CD14-positive monocyte (primary cell): ENCODE data around the gene PLPPR3. TPM values are rescaled to one million over a fixed set of nuclear protein-coding genes. Genes with fewer than 3 reads are reported as not detected.

Experiments used
- DNase-seq, 3 donors: peaks; one replicate each; pipeline ENCODE4 v3.0.0-alpha.2; 2011 to 2022
- H2AFZ ChIP-seq: 2 replicates; pipeline ENCODE4 v1.6.0; 2012; ENCODE audit warnings: mild to moderate bottlenecking, low read depth, low read length, inconsistent platforms; ENCODE audit not compliant: insufficient read depth, poor library complexity, severe bottlenecking
- H3K27ac ChIP-seq, 2 donors: 1 replicate in 1 of 2; 2 replicates in 1 of 2; pipeline ENCODE4 v1.5.1; 2012 to 2013; ENCODE audit warnings: low read length in 2 of 2, control low read depth in 1 of 2, inconsistent platforms in 1 of 2, low read depth in 1 of 2, mild to moderate bottlenecking in 1 of 2
- H3K27me3 ChIP-seq, 2 donors: one replicate each; pipeline versions ENCODE4 v1.6.0 to v1.6.1; 2011 to 2013; ENCODE audit warnings: low read length in 2 of 2; ENCODE audit not compliant: control insufficient read depth in 2 of 2, insufficient read depth in 2 of 2
- H3K36me3 ChIP-seq, 2 donors: replicated peaks in 1 of 2; 1 replicate in 1 of 2; 2 replicates in 1 of 2; pipeline versions ENCODE4 v1.5.1 to v1.6.1; 2012 to 2013; ENCODE audit warnings: low read length in 2 of 2, control low read depth in 1 of 2, inconsistent platforms in 1 of 2, mild to moderate bottlenecking in 1 of 2; ENCODE audit not compliant: insufficient read depth in 2 of 2, control insufficient read depth in 1 of 2
- H3K4me1 ChIP-seq, 2 donors: 1 replicate in 1 of 2; 2 replicates in 1 of 2; pipeline versions ENCODE4 v1.5.1 to v1.6.1; 2012 to 2013; ENCODE audit warnings: low read length in 2 of 2, control low read depth in 1 of 2, inconsistent platforms in 1 of 2, mild to moderate bottlenecking in 1 of 2, moderate library complexity in 1 of 2; ENCODE audit not compliant: insufficient read depth in 2 of 2, control insufficient read depth in 1 of 2
- H3K4me2 ChIP-seq: replicated peaks from 2 replicates; pipeline ENCODE3; 2012; ENCODE audit warnings: low read length, moderate library complexity, mild to moderate bottlenecking; ENCODE audit not compliant: poor library complexity, severe bottlenecking; ENCODE audit errors: extremely low read depth
- H3K4me3 ChIP-seq, 3 experiments: fragments of 200-600 bp in 1 of 3; sonication (generic) in 1 of 3; replicated peaks in 1 of 3; 1 replicate in 2 of 3; 2 replicates in 1 of 3; pipeline ENCODE4 v1.5.1; 2011 to 2013; ENCODE audit warnings: low read length in 3 of 3, mild to moderate bottlenecking in 3 of 3, control low read depth in 2 of 3, low read depth in 2 of 3, inconsistent platforms in 1 of 3, moderate library complexity in 1 of 3
- H3K79me2 ChIP-seq: 2 replicates; pipeline ENCODE4 v1.6.0; 2012; ENCODE audit warnings: mild to moderate bottlenecking, control low read depth, inconsistent platforms, low read length, moderate library complexity; ENCODE audit not compliant: insufficient read depth
- H3K9ac ChIP-seq: 2 replicates; pipeline ENCODE4 v1.6.0; 2017; ENCODE audit warnings: low read length, mild to moderate bottlenecking; ENCODE audit not compliant: insufficient read depth, poor library complexity, severe bottlenecking
- H3K9me3 ChIP-seq, 2 donors: replicated peaks in 1 of 2; 1 replicate in 1 of 2; 2 replicates in 1 of 2; pipeline versions ENCODE4 v1.5.1 to v1.6.1; 2012 to 2013; ENCODE audit warnings: low read length in 2 of 2, control low read depth in 1 of 2; ENCODE audit not compliant: control insufficient read depth in 1 of 2, insufficient read depth in 1 of 2
- H4K20me1 ChIP-seq: 2 replicates; pipeline ENCODE4 v1.6.0; 2012; ENCODE audit warnings: mild to moderate bottlenecking, low read length, control low read depth, moderate library complexity; ENCODE audit not compliant: insufficient read depth
- H3K27ac Mint-ChIP-seq, 7 donors: one replicate each; pipeline ENCODE4 v1.8.0; 2020; ENCODE audit warnings: mild to moderate bottlenecking in 7 of 7, mixed read lengths in 7 of 7, moderate library complexity in 6 of 7, inconsistent platforms in 2 of 7
- H3K27me3 Mint-ChIP-seq, 3 donors: one replicate each; pipeline ENCODE4 v1.8.0; 2021 to 2022; ENCODE audit warnings: low read depth in 3 of 3, mild to moderate bottlenecking in 3 of 3, mixed read lengths in 3 of 3, moderate library complexity in 3 of 3, inconsistent platforms in 1 of 3
- H3K36me3 Mint-ChIP-seq, 2 donors: one replicate each; pipeline ENCODE4 v1.8.0; 2020; ENCODE audit warnings: mixed read lengths in 2 of 2, inconsistent platforms in 1 of 2, mild to moderate bottlenecking in 1 of 2
- H3K4me1 Mint-ChIP-seq: one replicate; pipeline ENCODE4 v1.8.0; 2020; ENCODE audit warnings: mild to moderate bottlenecking, mixed read lengths
- H3K4me3 Mint-ChIP-seq, 2 donors: one replicate each; pipeline ENCODE4 v1.8.0; 2020; ENCODE audit warnings: mild to moderate bottlenecking in 2 of 2, mixed read lengths in 2 of 2, moderate library complexity in 1 of 2
- H3K9me3 Mint-ChIP-seq, 7 donors: one replicate each; pipeline ENCODE4 v1.8.0; 2020 to 2022; ENCODE audit warnings: mixed read lengths in 7 of 7, mild to moderate bottlenecking in 6 of 7, moderate library complexity in 6 of 7, inconsistent platforms in 2 of 7
- WGBS: methylation state at CpG from one replicate; pipeline ENCODE4 v1.1.5; 2013; ENCODE audit warnings: missing lambda C conversion rate; ENCODE audit not compliant: insufficient coverage; 5-methylcytosine and 5-hydroxymethylcytosine counted together
- intact Hi-C, 2 donors: fragments of 100-400 bp; cut with micrococcal nuclease; formaldehyde crosslinking; loops; one replicate each; pipeline versions ENCODE4 v1.15.0 to v1.15.1; 2023
- polyA plus RNA-seq, 3 donors: library from polyadenylated mRNA; depleted of rRNA in 1 of 3; unstranded in 2 of 3; stranded (reverse) in 1 of 3; fragments of 300-500 nt in 2 of 3; fragments of >200 nt in 1 of 3; fragmentation: Illumina TruSeq in 2 of 3; gene quantifications; 1 replicate in 2 of 3; 2 replicates in 1 of 3; pipeline ENCODE4 v1.2.3, GENCODE V29; 2012 to 2021
- TF ChIP-seq, protein P1 (sequence below): fragments of 200-600 bp; IDR thresholded peaks from one replicate; pipeline ENCODE4 v1.8.0; 2022; ENCODE audit warnings: antibody characterized with exemption, mild to moderate bottlenecking

Gene PLPPR3
- polyA plus RNA-seq, 3 donors: 1.2 TPM; not detected in 2

- Histone ChIP-seq H3K4me2 (no peak overlapping the region), H3K9me3 (no peaks in the 10 kb centered on the region), H3K36me3 (no peaks in the 10 kb centered on the region), H3K27me3 (peaks cover 0 to 2% of the 10 kb centered on the region in 2 donors), H3K27ac (no peak overlapping the region), H3K79me2 (peaks cover 29% of the 10 kb centered on the region), H3K4me3 (no peak overlapping the region), H4K20me1 (peaks cover under 1% of the 10 kb centered on the region), H2AFZ (no peak overlapping the region), H3K4me1 (peaks cover 47 to 64% of the 10 kb centered on the region in 2 donors), H3K9ac (no peak overlapping the region)
- Mint-ChIP-seq H3K9me3 (no peaks in the 10 kb centered on the region), H3K27me3 (peaks cover 4 to 9% (median 6%) of the 10 kb centered on the region in 3 donors), H3K36me3 (no peaks in the 10 kb centered on the region), H3K4me1 (peaks cover 34% of the 10 kb centered on the region), H3K27ac (no peak overlapping the region), H3K4me3 (no peak overlapping the region)
- 76% methylated on average over 36 of the region's 40 CpGs for WGBS
- DNase-seq: no peak
- intact Hi-C loops: loop anchor here in 1 of 2 donors (2.0 kb wide), 1 partner anchor 63 kb away; no protein-coding TSS in a partner anchor
- TF ChIP-seq, protein P1, sequence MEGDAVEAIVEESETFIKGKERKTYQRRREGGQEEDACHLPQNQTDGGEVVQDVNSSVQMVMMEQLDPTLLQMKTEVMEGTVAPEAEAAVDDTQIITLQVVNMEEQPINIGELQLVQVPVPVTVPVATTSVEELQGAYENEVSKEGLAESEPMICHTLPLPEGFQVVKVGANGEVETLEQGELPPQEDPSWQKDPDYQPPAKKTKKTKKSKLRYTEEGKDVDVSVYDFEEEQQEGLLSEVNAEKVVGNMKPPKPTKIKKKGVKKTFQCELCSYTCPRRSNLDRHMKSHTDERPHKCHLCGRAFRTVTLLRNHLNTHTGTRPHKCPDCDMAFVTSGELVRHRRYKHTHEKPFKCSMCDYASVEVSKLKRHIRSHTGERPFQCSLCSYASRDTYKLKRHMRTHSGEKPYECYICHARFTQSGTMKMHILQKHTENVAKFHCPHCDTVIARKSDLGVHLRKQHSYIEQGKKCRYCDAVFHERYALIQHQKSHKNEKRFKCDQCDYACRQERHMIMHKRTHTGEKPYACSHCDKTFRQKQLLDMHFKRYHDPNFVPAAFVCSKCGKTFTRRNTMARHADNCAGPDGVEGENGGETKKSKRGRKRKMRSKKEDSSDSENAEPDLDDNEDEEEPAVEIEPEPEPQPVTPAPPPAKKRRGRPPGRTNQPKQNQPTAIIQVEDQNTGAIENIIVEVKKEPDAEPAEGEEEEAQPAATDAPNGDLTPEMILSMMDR: no peak
Observed at GRCh38 chr19:855566-856120, 33.9 kb upstream of the PLPPR3 start.

DNA sequence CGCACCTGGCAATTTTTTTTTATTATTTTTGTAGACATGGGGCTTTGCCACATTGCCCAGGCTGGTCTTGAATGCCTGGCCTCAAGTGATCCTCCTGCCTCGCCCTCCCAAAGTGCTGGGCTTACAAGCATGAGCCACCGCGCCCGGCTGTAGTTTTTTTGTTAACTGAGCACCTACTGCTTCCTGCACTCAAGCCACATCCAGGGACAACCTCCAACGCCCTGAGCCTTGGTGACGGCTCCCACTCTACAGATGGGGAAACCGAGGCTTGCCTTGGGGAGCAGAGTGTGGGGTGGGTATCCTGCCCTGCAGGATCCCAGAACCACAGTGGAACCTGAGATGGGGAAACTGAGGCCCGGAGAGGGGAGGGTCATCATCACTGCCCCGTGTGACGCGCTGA lies 33.4 kb upstream of the PLPPR3 start:
- peaks cover 51 to 64% of the 10 kb centered on the region in 2 donors for H3K4me1 ChIP-seq
- Mint-ChIP-seq H3K9me3 (no peaks in the 10 kb centered on the region), H3K4me1 (peaks cover 39% of the 10 kb centered on the region), H3K36me3 (no peaks in the 10 kb centered on the region), H3K27ac (no peak overlapping the region), H3K27me3 (peaks cover 4 to 9% (median 6%) of the 10 kb centered on the region in 3 donors), H3K4me3 (no peak overlapping the region)
- no peak overlapping the region for H3K4me2 ChIP-seq
- no peaks in the 10 kb centered on the region for H3K36me3 ChIP-seq
- TF ChIP-seq, protein P1: no peak
- 86% methylated on average over 5 of the region's 12 CpGs for WGBS
- no peak overlapping the region for H3K27ac ChIP-seq
- H3K9me3 ChIP-seq: no peaks in the 10 kb centered on the region
- peaks cover 0 to 3% of the 10 kb centered on the region in 2 donors for H3K27me3 ChIP-seq
- H3K4me3 ChIP-seq: no peak overlapping the region
- intact Hi-C loops: loop anchor here in 1 of 2 donors (2.0 kb wide), 1 partner anchor 64 kb away; no protein-coding TSS in a partner anchor
- H3K9ac ChIP-seq: no peak overlapping the region
- H4K20me1 ChIP-seq: no peaks in the 10 kb centered on the region
- H3K79me2 ChIP-seq: peaks cover 27% of the 10 kb centered on the region
- no peak overlapping the region for H2AFZ ChIP-seq
- DNase-seq: no peak
